Activated CD4-positive, alpha-beta T cell treated with anti-CD3 and anti-CD28 coated beads, Interleukin-2, amount 50 U/mL, for 24 hours (primary cell): ENCODE data around the gene SNX4.
A peak's percentile ranks its signal among the peaks of the same experiment; 100 is the strongest.
"Not testable (repeated sequence)": the region's sequence is repeated elsewhere in the genome, so short reads cannot be mapped to it uniquely, and the experiment has no call there.

Experiments
- DNase-seq, 2 donors: peaks; one replicate each; pipeline ENCODE4 v3.0.0-alpha.2; 2020; ENCODE audit warnings: low read depth in 1 of 2, low spot score in 1 of 2

The SNX4 gene

GRCh38 chr3:125519678-125520562 lies at the start of gene SNX4:
Gene SNX4 (minus strand): TSS chr3:125520202. CDS start chr3:125520172, 30 bp downstream.
- peak; percentile 62 to 79 for DNase-seq

- no peak for DNase-seq
Observed at GRCh38 chr3:125556314-125556713, 36.3 kb upstream of the SNX4 start.

GRCh38 chr3:125552401-125552800 lies 32.4 kb upstream of the SNX4 start:
- DNase-seq = no peak

- DNase-seq = no peak
Observed at GRCh38 chr3:125528920-125529319, 8.9 kb upstream of the SNX4 start.

- DNase-seq = no peak
Observed at GRCh38 chr3:125525153-125525552, 5.2 kb upstream of the SNX4 start.

GRCh38 chr3:125520563-125520919 lies 539 bp upstream of the SNX4 start:
- not testable (repeated sequence) for DNase-seq

- DNase-seq = no peak
Observed at GRCh38 chr3:125515421-125515820, 4.6 kb downstream of the SNX4 start.

GRCh38 chr3:125513490-125514115 lies 6.4 kb downstream of the SNX4 start:
- no peak for DNase-seq

GRCh38 chr3:125512135-125512920 lies 7.7 kb downstream of the SNX4 start:
- peak in 1 of 2 donors; percentile 49 for DNase-seq

GRCh38 chr3:125511420-125512118 lies 8.4 kb downstream of the SNX4 start:
- no peak for DNase-seq

GRCh38 chr3:125507128-125507527 lies 12.9 kb downstream of the SNX4 start:
- no peak for DNase-seq

GRCh38 chr3:125498630-125499029 lies 21.4 kb downstream of the SNX4 start:
- DNase-seq = no peak

GRCh38 chr3:125496701-125497100 lies 23.3 kb downstream of the SNX4 start:
- no peak for DNase-seq

- DNase-seq = no peak
Observed at GRCh38 chr3:125482406-125482805, 37.6 kb downstream of the SNX4 start.

GRCh38 chr3:125481786-125482185 lies 38.2 kb downstream of the SNX4 start:
- no peak for DNase-seq

GRCh38 chr3:125481375-125481759 lies 38.6 kb downstream of the SNX4 start:
- not testable (repeated sequence) for DNase-seq

- no peak for DNase-seq
Observed at GRCh38 chr3:125480656-125481374, 39.2 kb downstream of the SNX4 start.

- no peak for DNase-seq
Observed at GRCh38 chr3:125479091-125479490, 40.9 kb downstream of the SNX4 start.

GRCh38 chr3:125478326-125478725 lies 41.7 kb downstream of the SNX4 start:
- DNase-seq = no peak

GRCh38 chr3:125477701-125478100 lies 42.3 kb downstream of the SNX4 start:
- DNase-seq = no peak
